DLD1 (cell line): Measurements from ENCODE around the gene MEF2A.
"Not testable (repeated sequence)": the region's sequence is repeated elsewhere in the genome, so short reads cannot be mapped to it uniquely, and the experiment has no call there.

Source experiments
- in situ Hi-C: cut with HindIII; loops from 2 replicates; pipeline ENCODE4 v1.10.0; 2017; ENCODE audit warnings: low sequenced_read_pairs

The MEF2A gene

GRCh38 chr15:99565299-99566156, at the start of gene MEF2A:
MEF2A (plus strand) TSS chr15:99565984; CDS start chr15:99633120, 67,136 bp downstream.
- in situ Hi-C loops: no loop called here

- in situ Hi-C loops: no loop called here
Observed at GRCh38 chr15:99518191-99518590, 47.6 kb upstream of the MEF2A start.

GRCh38 chr15:99519366-99519765, 46.4 kb upstream of the MEF2A start:
- in situ Hi-C loops: not testable (repeated sequence)

GRCh38 chr15:99522288-99522687, 43.5 kb upstream of the MEF2A start:
- in situ Hi-C loops: no loop called here

- in situ Hi-C loops: no loop called here
Observed at GRCh38 chr15:99526176-99526575, 39.6 kb upstream of the MEF2A start.

GRCh38 chr15:99526671-99527070, 39.1 kb upstream of the MEF2A start:
- in situ Hi-C loops: no loop called here

- in situ Hi-C loops: no loop called here
Observed at GRCh38 chr15:99536422-99537040, 29.3 kb upstream of the MEF2A start.

GRCh38 chr15:99537344-99537743, 28.4 kb upstream of the MEF2A start:
- in situ Hi-C loops: no loop called here

GRCh38 chr15:99538261-99538660, 27.5 kb upstream of the MEF2A start:
- in situ Hi-C loops: no loop called here

GRCh38 chr15:99542828-99543227, 23.0 kb upstream of the MEF2A start:
- in situ Hi-C loops: no loop called here

GRCh38 chr15:99545605-99546004, 20.2 kb upstream of the MEF2A start:
- in situ Hi-C loops: no loop called here

- in situ Hi-C loops: no loop called here
Observed at GRCh38 chr15:99546441-99547100, 19.2 kb upstream of the MEF2A start.

- in situ Hi-C loops: no loop called here
Observed at GRCh38 chr15:99547517-99547916, 18.3 kb upstream of the MEF2A start.

GRCh38 chr15:99550077-99550476, 15.7 kb upstream of the MEF2A start:
- in situ Hi-C loops: no loop called here

- in situ Hi-C loops: no loop called here
Observed at GRCh38 chr15:99552111-99552510, 13.7 kb upstream of the MEF2A start.

- in situ Hi-C loops: no loop called here
Observed at GRCh38 chr15:99554880-99555488, 10.8 kb upstream of the MEF2A start.

GRCh38 chr15:99556011-99556410, 9.8 kb upstream of the MEF2A start:
- in situ Hi-C loops: no loop called here

GRCh38 chr15:99556578-99556977, 9.2 kb upstream of the MEF2A start:
- in situ Hi-C loops: no loop called here

- in situ Hi-C loops: no loop called here
Observed at GRCh38 chr15:99558084-99558483, 7.7 kb upstream of the MEF2A start.

GRCh38 chr15:99558571-99558970, 7.2 kb upstream of the MEF2A start:
- in situ Hi-C loops: no loop called here

GRCh38 chr15:99561476-99562230, 4.1 kb upstream of the MEF2A start:
- in situ Hi-C loops: no loop called here
